ENCODE results near the gene RPRD1A.
"Not testable (repeated sequence)": the region's sequence is repeated elsewhere in the genome, so short reads cannot be mapped to it uniquely, and the experiment has no call there.

RPRD1A gene

DNA sequence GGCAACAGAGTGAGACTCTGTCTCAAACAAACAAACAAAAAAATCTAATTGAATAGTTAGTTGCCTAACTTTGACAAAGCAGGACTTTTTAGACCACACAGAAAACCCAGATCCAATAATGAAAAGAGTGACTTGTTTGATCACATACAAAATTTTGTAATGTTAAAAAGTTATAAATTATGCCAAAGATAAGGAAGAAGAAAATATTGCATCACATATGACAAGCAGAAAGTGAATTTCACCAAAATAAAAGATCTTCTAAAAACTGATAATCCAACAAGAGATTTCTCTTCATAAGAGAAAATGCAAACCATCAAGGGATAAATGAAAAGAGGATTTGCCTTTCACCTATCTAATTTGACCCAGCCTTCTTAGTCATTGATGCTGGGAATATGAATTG, 97.7 kb downstream of the RPRD1A start:
- no peak for DNase-seq (ENCODE audit: low read depth)

DNA sequence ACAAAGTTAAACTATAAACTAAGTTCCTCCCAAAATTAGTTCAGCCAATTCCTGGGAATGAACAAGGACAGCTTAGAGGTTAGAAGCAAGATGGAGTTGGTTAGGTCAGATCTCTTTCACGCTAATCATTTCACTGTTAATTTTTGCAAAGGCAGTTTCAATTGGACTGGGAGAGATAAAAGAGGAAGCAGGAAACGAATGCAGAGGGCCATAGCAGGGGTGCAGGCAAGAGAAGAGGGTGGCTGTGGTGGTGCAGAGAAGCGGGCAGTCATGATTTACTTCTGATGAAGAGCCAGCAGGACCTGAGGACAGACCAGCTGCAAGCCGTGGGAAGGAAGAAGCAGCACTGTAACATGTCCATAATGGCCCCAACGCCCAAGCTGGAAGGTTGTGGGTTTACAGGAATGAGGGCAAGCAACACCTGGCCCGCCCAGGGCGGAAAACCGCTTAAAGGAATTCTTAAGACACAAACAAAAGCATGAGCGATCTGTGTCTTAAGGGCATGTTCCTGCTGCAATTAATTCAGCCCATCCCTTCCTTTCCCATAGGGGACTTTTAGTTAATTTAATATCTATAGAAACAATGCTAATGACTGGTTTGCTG, 99.0 kb downstream of the RPRD1A start:
- no peak for DNase-seq (ENCODE audit: low read depth)

DNA sequence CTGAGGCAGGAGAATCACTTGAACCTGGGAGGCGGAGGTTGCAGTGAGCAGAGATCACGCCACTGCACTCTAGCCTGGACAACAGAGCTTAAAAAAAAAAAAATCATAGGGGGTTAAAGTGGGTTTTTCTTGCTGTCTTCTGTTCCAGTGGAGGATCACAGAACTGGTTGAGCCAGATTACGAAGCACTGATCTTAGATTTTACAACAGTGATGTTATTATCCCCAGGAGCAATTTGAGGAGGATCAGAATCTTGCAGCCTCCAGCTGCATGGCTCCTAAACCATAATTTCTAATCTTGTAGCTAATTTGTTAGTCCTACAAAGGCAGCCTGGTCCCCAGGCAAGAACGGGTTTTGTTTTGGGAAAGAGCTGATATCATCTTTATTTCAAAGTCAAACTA, 99.5 kb downstream of the RPRD1A start:
- not testable (repeated sequence) for DNase-seq (ENCODE audit: low read depth)

DNA sequence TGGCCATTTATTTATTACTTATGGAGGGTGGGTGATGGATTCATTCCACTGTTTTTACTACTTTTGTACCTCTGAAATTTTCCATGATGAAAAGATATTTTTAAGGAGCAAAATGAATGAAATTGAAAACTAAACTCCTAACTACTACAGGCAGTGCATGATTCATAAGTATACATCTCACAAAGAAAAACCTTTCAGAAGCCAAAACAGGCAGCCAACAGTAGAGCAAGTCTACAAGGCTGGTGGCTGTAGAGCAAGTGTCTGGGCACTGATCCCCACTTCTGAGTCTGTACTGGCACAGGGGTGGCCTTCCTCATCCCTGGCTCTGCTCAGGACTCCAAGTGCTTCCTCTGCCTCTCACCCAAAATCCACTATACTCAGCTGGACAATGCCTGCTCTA, 103.0 kb downstream of the RPRD1A start:
- no peak for DNase-seq (ENCODE audit: low read depth)

DNA sequence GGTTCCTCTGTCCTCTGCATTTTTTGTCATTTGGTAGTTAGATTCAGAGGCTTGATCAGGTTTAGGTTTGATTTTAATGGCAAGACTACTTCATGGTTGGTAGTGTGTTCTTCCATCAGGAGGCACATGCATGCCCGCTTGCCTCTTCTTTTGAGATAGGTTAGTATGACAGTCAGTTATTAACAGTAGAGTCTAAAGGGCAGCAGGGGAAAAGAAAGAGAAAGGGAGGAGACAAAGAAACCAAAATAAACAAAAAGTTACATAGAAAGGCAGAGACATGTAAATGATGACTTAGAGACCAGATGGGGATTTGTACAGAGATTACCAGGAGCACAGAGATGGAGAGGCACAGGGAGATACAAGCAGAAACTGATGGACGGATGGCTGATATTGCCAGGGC, 105.0 kb downstream of the RPRD1A start:
- no peak for DNase-seq (ENCODE audit: low read depth)

DNA sequence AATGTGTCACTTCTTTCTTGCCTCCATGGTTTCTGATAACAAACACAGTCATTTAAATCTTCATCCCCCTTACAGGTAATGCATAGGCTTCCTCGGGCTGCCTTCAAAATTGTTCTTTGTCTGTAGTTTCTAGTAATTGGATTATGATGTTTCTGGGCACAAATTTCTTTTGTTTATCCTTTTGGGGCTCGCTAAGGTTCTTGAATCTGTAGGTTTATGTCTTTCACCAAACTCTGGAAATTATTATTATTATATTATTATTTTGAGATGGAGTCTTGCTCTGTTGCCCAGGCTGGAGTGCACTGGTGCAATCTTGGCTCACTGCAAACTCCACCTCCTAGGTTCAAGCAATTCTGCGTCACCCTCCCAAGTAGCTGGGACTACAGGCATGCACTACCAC, 111.1 kb downstream of the RPRD1A start:
- no peak for DNase-seq (ENCODE audit: low read depth)

DNA sequence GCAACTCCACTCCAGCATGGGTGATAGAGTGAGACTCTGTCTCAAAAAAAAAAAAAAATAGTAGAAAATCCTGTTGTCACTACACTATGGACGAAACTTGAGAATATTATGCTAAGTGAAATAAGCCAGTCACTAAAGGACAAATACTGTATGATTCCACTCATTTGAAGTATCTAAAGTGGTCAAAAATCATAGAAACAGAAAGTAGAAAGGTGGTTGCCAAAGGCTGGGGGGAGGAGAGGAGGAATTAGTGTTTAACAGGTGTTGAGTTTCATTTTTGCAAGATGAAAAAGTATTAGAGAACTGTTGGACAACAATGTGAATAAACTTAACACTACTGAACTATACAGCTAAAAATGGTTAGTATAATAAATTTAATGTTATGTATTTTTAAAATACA, 113.7 kb downstream of the RPRD1A start:
- no peak for DNase-seq (ENCODE audit: low read depth)

DNA sequence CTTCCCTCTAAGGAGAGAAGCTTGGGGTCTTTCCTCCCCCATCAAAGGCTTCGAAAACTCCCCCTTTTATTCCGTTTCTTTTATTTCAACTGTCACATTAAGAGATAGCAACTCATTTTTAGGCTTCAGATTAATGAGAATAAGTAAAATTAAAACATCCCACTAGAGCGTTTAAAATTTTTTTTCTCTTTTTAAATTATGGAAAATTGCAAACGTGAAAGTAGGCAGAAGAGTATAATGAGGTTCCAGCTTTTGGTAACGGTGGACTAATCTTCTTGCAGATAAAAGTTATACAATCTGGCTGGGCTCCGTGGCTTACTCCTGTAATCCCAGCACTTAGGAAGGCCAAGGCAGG, 116.8 kb downstream of the RPRD1A start:
- no peak for DNase-seq (ENCODE audit: low read depth)

DNA sequence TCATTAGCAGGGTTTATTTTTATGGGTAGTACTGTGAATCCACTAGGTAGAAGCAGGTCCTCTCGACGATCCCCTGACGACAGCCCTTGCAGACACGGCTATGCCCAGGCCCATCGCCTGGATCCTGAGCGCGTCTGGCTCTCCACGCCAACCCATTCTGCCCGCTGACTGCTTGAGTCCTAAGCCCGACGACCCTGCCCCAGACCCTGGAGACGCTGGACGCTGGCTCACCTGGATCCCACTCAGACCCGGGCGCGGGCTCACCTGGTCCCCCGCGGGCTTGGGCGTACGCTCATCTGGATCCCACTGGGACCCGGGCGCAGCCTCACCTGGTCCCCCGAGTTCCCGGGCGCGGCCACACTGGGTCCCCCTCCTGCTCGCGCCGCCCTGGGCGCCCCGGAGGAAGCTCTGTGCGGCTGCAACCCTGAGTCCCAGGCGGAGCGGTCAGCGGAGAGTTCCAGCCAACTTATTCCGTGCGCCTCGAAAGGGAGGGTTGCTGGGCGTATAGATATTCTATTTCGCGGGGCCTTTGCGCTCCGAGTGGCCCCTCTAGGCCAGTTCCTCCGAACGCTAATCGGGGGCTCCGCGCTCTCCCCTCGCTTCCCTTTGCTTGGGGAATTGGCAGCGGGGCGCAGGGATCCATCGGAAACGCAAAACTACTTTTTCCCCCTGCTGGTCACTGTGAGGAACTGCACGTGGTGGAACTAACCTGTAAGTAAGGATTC, 117.3 kb downstream of the RPRD1A start:
- DNase-seq (ENCODE audit: low read depth): peak; percentile 42

DNA sequence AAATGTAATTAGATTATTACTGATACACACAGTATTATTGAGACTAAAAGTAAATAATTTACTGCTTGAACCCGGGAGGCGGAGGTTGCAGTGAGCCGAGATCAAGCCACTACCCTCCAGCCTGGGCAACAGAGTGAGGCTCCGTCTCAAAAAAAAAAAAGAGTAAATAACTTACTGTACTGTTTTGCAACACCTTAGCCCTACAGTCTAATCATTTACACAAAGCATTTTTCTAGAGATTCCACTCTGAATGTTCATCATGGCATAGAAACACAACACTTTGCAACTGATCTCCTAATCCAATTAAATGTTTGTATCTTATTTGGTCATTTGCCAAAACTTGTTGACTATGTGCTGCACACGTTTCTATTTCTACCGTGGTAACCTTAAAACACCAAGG, 118.3 kb downstream of the RPRD1A start:
- DNase-seq (ENCODE audit: low read depth): no peak

DNA sequence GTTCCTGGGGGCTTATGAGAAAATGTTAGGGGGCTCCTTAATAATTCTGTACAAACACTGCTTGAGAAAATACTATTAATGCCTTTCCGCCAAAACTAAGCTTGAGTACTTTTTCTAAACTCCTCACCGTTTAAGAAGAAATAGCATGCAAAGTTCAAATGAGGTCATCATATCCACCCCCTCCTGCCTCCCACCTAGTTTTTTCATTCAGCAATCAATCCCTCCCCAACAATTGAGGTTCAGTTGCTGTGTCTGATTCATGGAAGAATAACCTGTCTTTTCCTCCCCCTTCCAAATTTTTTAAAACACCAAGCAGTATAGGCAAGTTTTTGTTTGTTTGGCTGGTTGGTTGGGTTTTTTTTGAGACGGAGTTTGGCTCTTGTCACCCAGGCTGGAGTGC, 119.3 kb downstream of the RPRD1A start:
- DNase-seq (ENCODE audit: low read depth): no peak

DNA sequence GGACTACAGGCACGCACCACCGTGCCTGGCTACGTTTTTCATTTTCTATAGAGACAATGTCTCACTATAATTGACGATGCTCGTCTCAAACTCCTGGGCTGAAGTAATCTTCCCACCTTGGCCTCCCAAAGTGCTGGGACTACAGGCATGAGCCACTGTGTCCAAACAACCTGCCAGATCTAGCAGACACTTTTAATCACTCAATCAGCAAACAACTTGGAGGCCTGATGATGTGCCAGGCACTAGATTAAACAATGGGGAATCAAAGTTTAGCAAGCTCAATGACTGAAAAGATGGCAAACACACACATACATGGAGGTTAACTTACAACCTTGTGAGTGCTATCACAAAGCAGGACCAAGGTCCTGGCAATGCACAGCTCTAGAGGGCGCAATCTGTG, 124.7 kb downstream of the RPRD1A start:
- no peak for DNase-seq (ENCODE audit: low read depth)

DNA sequence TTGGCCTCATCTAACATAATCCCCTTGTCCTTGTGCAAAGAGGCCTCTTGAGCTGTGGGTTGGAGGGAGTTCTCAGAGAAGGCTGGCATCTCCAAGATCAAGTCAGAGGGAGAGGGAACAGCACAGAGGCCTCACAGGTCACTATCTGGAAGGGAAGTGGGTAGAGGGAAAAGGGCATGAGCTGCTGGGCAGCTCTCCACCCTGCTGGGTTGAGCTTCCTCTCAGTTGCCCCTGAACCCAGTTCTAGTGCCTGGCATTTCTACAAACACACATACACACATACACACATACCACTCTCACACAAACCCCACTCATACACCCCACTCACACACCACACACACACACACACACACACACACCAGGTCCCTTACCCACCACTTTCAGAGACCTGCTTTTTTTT, 125.2 kb downstream of the RPRD1A start:
- no peak for DNase-seq (ENCODE audit: low read depth)

DNA sequence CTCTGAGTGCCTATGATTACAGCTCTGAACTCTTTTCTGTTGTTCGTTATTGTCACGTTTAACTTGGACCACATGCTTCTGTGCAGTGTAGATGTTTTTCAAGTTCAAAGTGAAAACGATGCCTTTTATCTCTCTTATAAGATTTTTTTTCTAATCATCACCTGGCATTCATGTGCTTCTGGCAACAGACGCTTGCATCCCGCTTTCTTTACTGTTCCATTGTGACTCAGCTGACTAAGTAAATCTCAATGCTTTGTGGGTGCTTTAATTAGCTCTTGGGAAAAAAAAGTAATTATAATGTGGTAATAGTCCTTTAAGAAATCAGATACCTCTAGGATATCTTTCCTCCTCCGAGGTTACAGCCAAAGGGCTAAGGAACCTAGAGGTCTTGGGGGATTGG, 126.1 kb downstream of the RPRD1A start:
- no peak for DNase-seq (ENCODE audit: low read depth)
